AG04449 (cell line): ENCODE results near the gene EMCN.
A peak's percentile ranks its signal among the peaks of the same experiment; 100 is the strongest.

Experiments used
- CTCF ChIA-PET: fragments of 350-600 bp; formaldehyde crosslinking; extraction: SDS; loops from one replicate; lab custom pipeline; 2021; ENCODE audit warnings: antibody characterized with exemption; lab: Yijun Ruan, JAX
- POLR2A ChIA-PET: fragments of 400-600, 350-600 bp; formaldehyde crosslinking; extraction: SDS; loops from one replicate; lab custom pipeline; 2020; ENCODE audit warnings: antibody characterized with exemption, inconsistent platforms; lab: Yijun Ruan, JAX
- DNase-seq: peaks from one replicate; pipeline ENCODE4 v3.0.0-alpha.2; 2010; ENCODE audit warnings: low read depth, low spot score
- H3K4me3 ChIP-seq: 2 replicates; pipeline ENCODE4 v1.5.1; 2011; ENCODE audit warnings: low read depth, mild to moderate bottlenecking, control low read depth, low read length
- CTCF ChIP-seq: IDR thresholded peaks from one replicate; pipeline ENCODE4 v1.5.1; 2011; ENCODE audit warnings: mild to moderate bottlenecking, moderate library complexity, low read length, control low read depth, inconsistent platforms; ENCODE audit not compliant: insufficient read depth; ENCODE audit errors: missing control alignments

The EMCN gene

GRCh38 chr4:100450449-100450848 lies 67.4 kb downstream of the EMCN start:
- no peak for DNase-seq
- H3K4me3 ChIP-seq, result no peak overlapping the region
- TF ChIP-seq CTCF, result no peak
- CTCF ChIA-PET, result no interaction called here
- POLR2A ChIA-PET, result no interaction called here

- ChIA-PET POLR2A (no interaction called here), CTCF (no interaction called here)
- no peak for DNase-seq
- H3K4me3 ChIP-seq, result no peak overlapping the region
- TF ChIP-seq CTCF, result no peak
These were observed 86.4 kb downstream of the EMCN start for GRCh38 chr4:100431416-100431815.

- DNase-seq, result no peak
- CTCF ChIA-PET, result no interaction called here
- no peak overlapping the region for H3K4me3 ChIP-seq
These were observed 87.4 kb downstream of the EMCN start for GRCh38 chr4:100430451-100430850.

GRCh38 chr4:100429616-100430015 lies 88.2 kb downstream of the EMCN start:
- H3K4me3 ChIP-seq, result no peak overlapping the region
- POLR2A ChIA-PET, result no interaction called here
- CTCF ChIA-PET, result no interaction called here
- DNase-seq, result no peak
- TF ChIP-seq CTCF, result no peak

More at GRCh38 chr4:100430451-100430850, 87.4 kb downstream of the EMCN start:
- no peak for TF ChIP-seq CTCF
- POLR2A ChIA-PET, result no interaction called here

GRCh38 chr4:100428051-100428450 lies 89.8 kb downstream of the EMCN start:
- TF ChIP-seq CTCF, result no peak
- no peak overlapping the region for H3K4me3 ChIP-seq
- POLR2A ChIA-PET, result no interaction called here
- peak; percentile 9 for DNase-seq
- CTCF ChIA-PET, result no interaction called here

- no peak overlapping the region for H3K4me3 ChIP-seq
- ChIA-PET POLR2A (no interaction called here), CTCF (no interaction called here)
- DNase-seq, result no peak
- TF ChIP-seq CTCF, result no peak
These were observed 93.4 kb downstream of the EMCN start for GRCh38 chr4:100424376-100424775.
